Heart right ventricle (tissue), 16 donors: ENCODE results near the gene CPZ. TPM values are rescaled to one million over a fixed set of nuclear protein-coding genes. Genes with fewer than 3 reads are reported as not detected.

Experiments
- ATAC-seq, 8 donors: fragments of 200-7000 bp; cut with Tn5 transposase; one replicate each; pipeline ENCODE4 v1.9.1; 2020; ENCODE audit warnings: mild to moderate bottlenecking in 8 of 8, moderate library complexity in 8 of 8, moderate number of reproducible peaks in 1 of 8
- DNase-seq, 2 donors: peaks; one replicate each; pipeline ENCODE4 v3.0.0-alpha.2; 2020
- H3K27ac ChIP-seq, 10 donors: fragments of 200-600 bp; sonication (generic) in 2 of 10; one replicate each; pipeline versions ENCODE4 v1.5.0 to v1.8.0; 2020 to 2022; ENCODE audit warnings: mild to moderate bottlenecking in 3 of 10
- H3K27me3 ChIP-seq, 7 donors: fragments of 200-600 bp; one replicate each; pipeline ENCODE4 v1.8.0; 2021 to 2022; ENCODE audit warnings: mild to moderate bottlenecking in 2 of 7
- H3K36me3 ChIP-seq, 9 donors: fragments of 200-600 bp; sonication (generic) in 1 of 9; one replicate each; pipeline versions ENCODE4 v1.5.0 to v1.8.0; 2020 to 2022; ENCODE audit warnings: mild to moderate bottlenecking in 2 of 9
- H3K4me1 ChIP-seq, 9 donors: fragments of 200-600 bp; sonication (generic) in 1 of 9; one replicate each; pipeline versions ENCODE4 v1.5.0 to v1.8.0; 2020 to 2022; ENCODE audit warnings: mild to moderate bottlenecking in 4 of 9
- H3K4me3 ChIP-seq, 10 donors: fragments of 200-600 bp; sonication (generic) in 2 of 10; one replicate each; pipeline versions ENCODE4 v1.5.0 to v1.8.0; 2020 to 2022; ENCODE audit warnings: mild to moderate bottlenecking in 7 of 10, moderate library complexity in 2 of 10
- H3K9me3 ChIP-seq, 11 donors: fragments of 200-600 bp in 10 of 11; sonication (generic) in 2 of 11; one replicate each; pipeline versions ENCODE4 v1.5.0 to v1.8.0; 2013 to 2022; ENCODE audit warnings: mild to moderate bottlenecking in 2 of 11, control low read depth in 1 of 11, moderate library complexity in 1 of 11
- CTCF ChIP-seq, 9 donors: fragments of 200-600 bp; sonication (generic) in 2 of 9; IDR thresholded peaks; one replicate each; pipeline versions ENCODE4 v1.5.0 to v1.8.0; 2021 to 2022; ENCODE audit warnings: antibody characterized with exemption in 9 of 9, mild to moderate bottlenecking in 5 of 9, moderate library complexity in 1 of 9
- WGBS, 2 donors: extraction: QIAGEN DNeasy Blood & Tissue Kit; methylation state at CpG; one replicate each; pipeline ENCODE4 v1.1.7; 2013; ENCODE audit warnings: inconsistent platforms in 1 of 2; 5-methylcytosine and 5-hydroxymethylcytosine counted together
- intact Hi-C, 10 donors: fragments of 100-400 bp; cut with DNase I; formaldehyde crosslinking; loops; one replicate each; pipeline versions ENCODE4 v1.11.1 to v1.14.2; 2022
- polyA plus RNA-seq, 2 donors: library from polyadenylated mRNA; stranded (reverse); fragments of 200-250 nt; gene quantifications; one replicate each; pipeline ENCODE4 v1.2.3, GENCODE V29; 2013
- total RNA-seq, 10 donors: library from RNA; stranded (reverse); fragmentation: NEBNext Ultra II Directional in 3 of 10; extraction: Animal tissue kit (Norgen Biotek cat#: 25700) in 3 of 10; gene quantifications; one replicate each; pipeline versions ENCODE4 v1.2.1 to v1.2.4, GENCODE V29; 2021 to 2023
- donor health status: Arrhythmogenic right ventricular cardiomyopathy.
- donor health status: ischemic (EF 13 %, LVEDD 7.1; RV severe dilation, severe dysfunction).
- donor health status: healthy with polysubstance abuse.
- donor health status: DM: no; HTN: yes; CAD: no.
- donor health status: DM: no; HTN: no; CAD: no.
- donor health status: ischemic (EF 25% LVEDD 6.9; RV normal size, moderate dysfunction).
- donor health status: ischemic (EF 25% LVEDD 5.7; RV mildly dilated, moderate dysfunction).
- donor health status: healthy.
- donor health status: DM: yes; HTN: yes; CAD: no.
- donor health status: Ischemic cardiomyopathy.
- donor health status: ischemic (EF 35%, LVEDD 5.7; RV mildly dilated, moderate dysfunction).
- donor health status: nonischemic (EF 11% LVEDD 7.7; RV severe dilation, severe dysfunction).
- donor health status: DM: yes; HTN: yes; CAD: no.
- donor health status: PGD.
- donor health status: ischemic (EF 29% LVEDD 5.4; RV normal size, mild dysfunction).
- donor health status: nonischemic (EF 23%, LVEDD 6.1; RV moderate dilation, normal function).

CPZ gene
- total and polyA plus RNA-seq, 12 donors, result 0.12 to 0.85 (median 0.70) TPM; not detected in 5

GRCh38 chr4:8648816-8649630 lies 56.5 kb downstream of the CPZ start:
- Histone ChIP-seq H3K9me3 (peaks cover 0 to 1% (median 0%) of the 10 kb centered on the region in 11 donors), H3K27me3 (peaks cover 0 to 79% (median 25%) of the 10 kb centered on the region in 7 donors), H3K36me3 (no peaks in the 10 kb centered on the region), H3K27ac (no peak overlapping the region), H3K4me1 (no peaks in the 10 kb centered on the region), H3K4me3 (no peak overlapping the region)
- 60 to 63% methylated on average over 23 of the region's 23 CpGs for WGBS, 2 donors
- intact Hi-C loops, result no loop called here
- ATAC-seq (no peak), DNase-seq (no peak)
- no peak for TF ChIP-seq CTCF (IDR thresholded peaks at IDR 0.05)

GRCh38 chr4:8649631-8650361 lies 57.2 kb downstream of the CPZ start:
- DNase-seq (no peak), ATAC-seq (no peak)
- 41 to 50% methylated on average over 32 of the region's 33 CpGs for WGBS, 2 donors
- Histone ChIP-seq H3K9me3 (peaks cover 0 to 9% (median 0%) of the 10 kb centered on the region in 11 donors), H3K27me3 (peaks cover 0 to 74% (median 25%) of the 10 kb centered on the region in 7 donors), H3K4me3 (no peak overlapping the region), H3K27ac (no peak overlapping the region), H3K36me3 (no peaks in the 10 kb centered on the region), H3K4me1 (no peaks in the 10 kb centered on the region)
- TF ChIP-seq CTCF (IDR thresholded peaks at IDR 0.05), result no peak
- intact Hi-C loops, result no loop called here

- no peak for TF ChIP-seq CTCF (IDR thresholded peaks at IDR 0.05)
- whole genome bisulfite sequencing, 2 donors, result 80 to 82% methylated on average over 18 of the region's 18 CpGs
- no peaks in the 10 kb centered on the region for H3K4me1 ChIP-seq
- no peak overlapping the region for H3K4me3 ChIP-seq
- H3K36me3 ChIP-seq, result no peaks in the 10 kb centered on the region
- DNase-seq, result no peak
- intact Hi-C loops, result no loop called here
- ATAC-seq, result no peak
- H3K27me3 ChIP-seq, result peaks cover 0 to 70% (median 23%) of the 10 kb centered on the region in 7 donors
- H3K9me3 ChIP-seq, result peaks cover 0 to 10% (median 0%) of the 10 kb centered on the region in 11 donors
- H3K27ac ChIP-seq, result no peak overlapping the region
Observed at GRCh38 chr4:8651661-8652180, 59.2 kb downstream of the CPZ start.
